Esophagus muscularis mucosa (tissue), 4 donors: Measurements from ENCODE around the gene UGT1A3.

Experiments
- EP300 ChIP-seq: sonication (generic); formaldehyde crosslinking; IDR thresholded peaks from one replicate; pipeline ENCODE4 v1.6.1; 2017; ENCODE audit warnings: antibody characterized with exemption
- POLR2A ChIP-seq: fragments of 450-650 bp; IDR thresholded peaks from one replicate; pipeline ENCODE4 v1.6.1; 2017; ENCODE audit warnings: antibody characterized with exemption, moderate library complexity, mild to moderate bottlenecking, low read depth
- POLR2AphosphoS5 ChIP-seq, 2 donors: sonication (generic); formaldehyde crosslinking; IDR thresholded peaks; one replicate each; pipeline ENCODE4 v1.6.1; 2017; ENCODE audit warnings: antibody characterized with exemption in 2 of 2
- TF ChIP-seq, protein P1 (sequence below), 3 experiments: fragments of 200-600 bp in 2 of 3; fragments of 450-650 bp in 1 of 3; sonication (generic) in 2 of 3; IDR thresholded peaks; one replicate each; pipeline ENCODE4 v1.5.1; 2017 to 2019; ENCODE audit warnings: antibody characterized with exemption in 3 of 3, mild to moderate bottlenecking in 2 of 3, moderate library complexity in 1 of 3

DNA sequence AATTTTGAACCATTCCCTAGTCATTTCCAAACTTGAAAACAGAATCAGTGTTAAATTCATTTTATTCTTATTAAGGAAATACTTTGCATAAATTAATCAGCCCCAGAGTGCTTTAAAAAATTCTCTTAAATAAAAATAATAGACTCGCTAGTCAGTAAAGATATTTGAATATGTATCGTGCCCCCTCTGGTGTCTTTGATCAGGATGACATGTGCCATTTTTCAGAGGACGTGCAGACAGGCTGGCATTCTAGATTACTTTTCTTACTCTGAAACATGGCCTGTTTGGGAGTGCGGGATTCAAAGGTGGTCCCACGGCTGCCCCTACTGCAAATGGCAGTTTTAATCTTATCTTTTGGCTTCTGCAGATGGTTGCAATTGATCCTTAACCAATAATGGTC is 43.7 kb downstream of the UGT1A3 start:
- TF ChIP-seq, protein P1, sequence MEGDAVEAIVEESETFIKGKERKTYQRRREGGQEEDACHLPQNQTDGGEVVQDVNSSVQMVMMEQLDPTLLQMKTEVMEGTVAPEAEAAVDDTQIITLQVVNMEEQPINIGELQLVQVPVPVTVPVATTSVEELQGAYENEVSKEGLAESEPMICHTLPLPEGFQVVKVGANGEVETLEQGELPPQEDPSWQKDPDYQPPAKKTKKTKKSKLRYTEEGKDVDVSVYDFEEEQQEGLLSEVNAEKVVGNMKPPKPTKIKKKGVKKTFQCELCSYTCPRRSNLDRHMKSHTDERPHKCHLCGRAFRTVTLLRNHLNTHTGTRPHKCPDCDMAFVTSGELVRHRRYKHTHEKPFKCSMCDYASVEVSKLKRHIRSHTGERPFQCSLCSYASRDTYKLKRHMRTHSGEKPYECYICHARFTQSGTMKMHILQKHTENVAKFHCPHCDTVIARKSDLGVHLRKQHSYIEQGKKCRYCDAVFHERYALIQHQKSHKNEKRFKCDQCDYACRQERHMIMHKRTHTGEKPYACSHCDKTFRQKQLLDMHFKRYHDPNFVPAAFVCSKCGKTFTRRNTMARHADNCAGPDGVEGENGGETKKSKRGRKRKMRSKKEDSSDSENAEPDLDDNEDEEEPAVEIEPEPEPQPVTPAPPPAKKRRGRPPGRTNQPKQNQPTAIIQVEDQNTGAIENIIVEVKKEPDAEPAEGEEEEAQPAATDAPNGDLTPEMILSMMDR (IDR thresholded peaks at IDR 0.05) = no peak
- TF ChIP-seq POLR2AphosphoS5 (IDR thresholded peaks at IDR 0.05) (no peak), EP300 (no peak), POLR2A (no peak)
